ENCODE data around the gene PPAN. TPM values are rescaled to one million over a fixed set of nuclear protein-coding genes. Genes with fewer than 3 reads are reported as not detected.

The PPAN gene
- total RNA-seq, 1 experiment from 2014 or later: 63.3 TPM

DNA sequence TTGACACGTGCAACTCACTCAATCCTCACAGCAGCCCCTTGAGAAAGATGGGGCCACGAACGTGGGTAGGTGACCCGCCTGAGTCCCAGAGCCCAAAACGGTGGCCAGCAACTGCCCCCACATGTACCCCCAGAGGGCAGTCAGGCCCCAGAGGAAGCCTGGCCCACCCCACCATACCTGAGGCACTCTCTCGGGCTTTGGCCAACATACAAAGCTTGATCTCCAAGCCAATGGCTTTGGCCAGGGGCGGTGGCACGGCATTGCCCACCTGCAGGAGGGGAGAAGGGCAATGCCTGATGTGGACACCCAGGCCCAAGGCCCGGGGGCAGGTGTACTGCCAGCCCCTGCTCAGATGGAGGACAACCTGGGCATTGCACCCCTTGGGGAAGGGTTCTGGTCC is 27.9 kb downstream of the PPAN start:
- H3K27me3 ChIP-seq (ENCODE audit: control insufficient read depth, insufficient read depth, low read length): no peaks in the 10 kb centered on the region
- ChIA-PET POLR2A (no interaction called here), CTCF (no interaction called here)
- ATAC-seq (no peak), DNase-seq (ENCODE audit: low read depth, low spot score) (no peak)
- in situ Hi-C loops (cut with HindIII; ENCODE audit: low pct_unique_long_range_greater_than_20kb, low sequenced_read_pairs) (no loop called here), intact Hi-C loops (cut with micrococcal nuclease; ENCODE audit: unreplicated experiment) (no loop called here)
- H3K9me3 ChIP-seq (ENCODE audit: control insufficient read depth, insufficient read depth, low read depth, low read length): no peaks in the 10 kb centered on the region
- TF ChIP-seq SIN3A (IDR thresholded peaks at IDR 0.05; ENCODE audit: borderline replicate concordance, insufficient read depth, low read depth, low read length): no peak
- TF ChIP-seq REST (IDR thresholded peaks at IDR 0.05; ENCODE audit: insufficient read depth in 1 of 2, low read depth in 2 of 2, low read length in 1 of 2): no peak
- TF ChIP-seq CTCF (IDR thresholded peaks at IDR 0.05): no peak
- TF ChIP-seq TCF7L2 (IDR thresholded peaks at IDR 0.05; ENCODE audit: low read depth, low read length): no peak
- TF ChIP-seq POLR2AphosphoS5 (IDR thresholded peaks at IDR 0.05; ENCODE audit: low read depth, low read length): no peak
- H3K4me3 ChIP-seq (ENCODE audit: low read depth in 2 of 2, low read length in 2 of 2): no peak overlapping the region
- peaks cover 6% of the 10 kb centered on the region; the same call in 1 of the 2 replicates for H3K36me3 ChIP-seq (ENCODE audit: control insufficient read depth, insufficient read depth, low read length)
- no peaks in the 10 kb centered on the region for H3K4me1 ChIP-seq (ENCODE audit: control insufficient read depth, insufficient read depth, low read length)
- no TSS peak for BruUV-seq (replicated peaks)
- H3K27ac ChIP-seq (ENCODE audit: low read length): no peak overlapping the region

- CTCF ChIA-PET: interaction anchor here (0.7 kb wide), 1 partner anchor 80 kb away, joined by 3 read pairs; no protein-coding TSS in a partner anchor
- Histone ChIP-seq H3K27me3 (ENCODE audit: control insufficient read depth, insufficient read depth, low read length) (no peaks in the 10 kb centered on the region), H3K4me3 (ENCODE audit: low read depth in 2 of 2, low read length in 2 of 2) (no peak overlapping the region), H3K4me1 (ENCODE audit: control insufficient read depth, insufficient read depth, low read length) (no peaks in the 10 kb centered on the region), H3K9me3 (ENCODE audit: control insufficient read depth, insufficient read depth, low read depth, low read length) (no peaks in the 10 kb centered on the region), H3K36me3 (ENCODE audit: control insufficient read depth, insufficient read depth, low read length) (peaks cover 6% of the 10 kb centered on the region), H3K27ac (ENCODE audit: low read length) (no peak overlapping the region)
- in situ Hi-C loops (cut with HindIII; ENCODE audit: low pct_unique_long_range_greater_than_20kb, low sequenced_read_pairs) (no loop called here), intact Hi-C loops (cut with micrococcal nuclease; ENCODE audit: unreplicated experiment) (no loop called here)
- ATAC-seq (no peak), DNase-seq (ENCODE audit: low read depth, low spot score) (no peak)
- TF ChIP-seq SIN3A (IDR thresholded peaks at IDR 0.05; ENCODE audit: borderline replicate concordance, insufficient read depth, low read depth, low read length) (no peak), TCF7L2 (IDR thresholded peaks at IDR 0.05; ENCODE audit: low read depth, low read length) (no peak), POLR2AphosphoS5 (IDR thresholded peaks at IDR 0.05; ENCODE audit: low read depth, low read length) (no peak)
- BruUV-seq (replicated peaks): no TSS peak
- POLR2A ChIA-PET: interaction anchor here (0.6 kb wide), 2 partner anchors 26 to 84 kb away, joined by 3 to 7 read pairs; no protein-coding TSS in a partner anchor
Observed at GRCh38 chr19:10135551-10136334, 29.6 kb downstream of the PPAN start.

GRCh38 chr19:10136936-10137335 is 30.8 kb downstream of the PPAN start:
- Histone ChIP-seq H3K27me3 (ENCODE audit: control insufficient read depth, insufficient read depth, low read length) (no peaks in the 10 kb centered on the region), H3K36me3 (ENCODE audit: control insufficient read depth, insufficient read depth, low read length) (peaks cover 3% of the 10 kb centered on the region), H3K4me3 (ENCODE audit: low read depth in 2 of 2, low read length in 2 of 2) (no peak overlapping the region), H3K4me1 (ENCODE audit: control insufficient read depth, insufficient read depth, low read length) (no peaks in the 10 kb centered on the region), H3K9me3 (ENCODE audit: control insufficient read depth, insufficient read depth, low read depth, low read length) (no peaks in the 10 kb centered on the region), H3K27ac (ENCODE audit: low read length) (no peak overlapping the region)
- ChIA-PET CTCF (no interaction called here), POLR2A (no interaction called here)
- no TSS peak for BruUV-seq (replicated peaks)
- DNase-seq (ENCODE audit: low read depth, low spot score) (no peak), ATAC-seq (no peak)
- no peak for TF ChIP-seq REST (IDR thresholded peaks at IDR 0.05; ENCODE audit: insufficient read depth in 1 of 2, low read depth in 2 of 2, low read length in 1 of 2)
- no peak for TF ChIP-seq SIN3A (IDR thresholded peaks at IDR 0.05; ENCODE audit: borderline replicate concordance, insufficient read depth, low read depth, low read length)
- TF ChIP-seq POLR2AphosphoS5 (IDR thresholded peaks at IDR 0.05; ENCODE audit: low read depth, low read length): no peak
- no peak for TF ChIP-seq TCF7L2 (IDR thresholded peaks at IDR 0.05; ENCODE audit: low read depth, low read length)
- TF ChIP-seq CTCF (IDR thresholded peaks at IDR 0.05): no peak
- intact Hi-C loops (cut with micrococcal nuclease; ENCODE audit: unreplicated experiment): no loop called here
- in situ Hi-C loops (cut with HindIII; ENCODE audit: low pct_unique_long_range_greater_than_20kb, low sequenced_read_pairs): no loop called here
